ENCODE measurements around the gene F5. TPM values are rescaled to one million over a fixed set of nuclear protein-coding genes. Genes with fewer than 3 reads are reported as not detected.

Gene F5
- total and polyA plus RNA-seq, 2 of the 13 experiments (the other 11 are each of a cell fraction or from before 2014, with no cell fraction given) = 38.3 to 64.0 TPM

- TF ChIP-seq, protein P1, sequence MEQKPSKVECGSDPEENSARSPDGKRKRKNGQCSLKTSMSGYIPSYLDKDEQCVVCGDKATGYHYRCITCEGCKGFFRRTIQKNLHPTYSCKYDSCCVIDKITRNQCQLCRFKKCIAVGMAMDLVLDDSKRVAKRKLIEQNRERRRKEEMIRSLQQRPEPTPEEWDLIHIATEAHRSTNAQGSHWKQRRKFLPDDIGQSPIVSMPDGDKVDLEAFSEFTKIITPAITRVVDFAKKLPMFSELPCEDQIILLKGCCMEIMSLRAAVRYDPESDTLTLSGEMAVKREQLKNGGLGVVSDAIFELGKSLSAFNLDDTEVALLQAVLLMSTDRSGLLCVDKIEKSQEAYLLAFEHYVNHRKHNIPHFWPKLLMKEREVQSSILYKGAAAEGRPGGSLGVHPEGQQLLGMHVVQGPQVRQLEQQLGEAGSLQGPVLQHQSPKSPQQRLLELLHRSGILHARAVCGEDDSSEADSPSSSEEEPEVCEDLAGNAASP (CRISPR knock-in tag; IDR thresholded peaks at IDR 0.05; ENCODE audit: borderline replicate concordance) = peak; percentile 9; the same call in 1 of the 2 replicates
- TF ChIP-seq RERE (CRISPR knock-in tag; IDR thresholded peaks at IDR 0.05; ENCODE audit: low read depth) = no peak
- no peak for TF ChIP-seq CBX2 (IDR thresholded peaks at IDR 0.05; ENCODE audit: low read depth, low read length)
- no peak for TF ChIP-seq CBX2 (CRISPR knock-in tag; IDR thresholded peaks at IDR 0.05; ENCODE audit: low read depth)
- peak; percentile 57; the same call in 1 of the 2 replicates for TF ChIP-seq ZNF331 (CRISPR knock-in tag; IDR thresholded peaks at IDR 0.05)
- TF ChIP-seq HOXA5 (CRISPR knock-in tag; IDR thresholded peaks at IDR 0.05) = no peak
- no peak for TF ChIP-seq XBP1 (CRISPR knock-in tag; IDR thresholded peaks at IDR 0.05)
- peak; percentile 34; the same call in 1 of the 2 replicates for TF ChIP-seq TFDP1 (CRISPR knock-in tag; IDR thresholded peaks at IDR 0.05; ENCODE audit: borderline replicate concordance)
- TF ChIP-seq, protein P2, sequence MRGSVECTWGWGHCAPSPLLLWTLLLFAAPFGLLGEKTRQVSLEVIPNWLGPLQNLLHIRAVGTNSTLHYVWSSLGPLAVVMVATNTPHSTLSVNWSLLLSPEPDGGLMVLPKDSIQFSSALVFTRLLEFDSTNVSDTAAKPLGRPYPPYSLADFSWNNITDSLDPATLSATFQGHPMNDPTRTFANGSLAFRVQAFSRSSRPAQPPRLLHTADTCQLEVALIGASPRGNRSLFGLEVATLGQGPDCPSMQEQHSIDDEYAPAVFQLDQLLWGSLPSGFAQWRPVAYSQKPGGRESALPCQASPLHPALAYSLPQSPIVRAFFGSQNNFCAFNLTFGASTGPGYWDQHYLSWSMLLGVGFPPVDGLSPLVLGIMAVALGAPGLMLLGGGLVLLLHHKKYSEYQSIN (CRISPR knock-in tag; IDR thresholded peaks at IDR 0.05; ENCODE audit: borderline replicate concordance) = no peak
- TF ChIP-seq ZNF597 (CRISPR knock-in tag; IDR thresholded peaks at IDR 0.05) = no peak
- TF ChIP-seq KMT2A (CRISPR knock-in tag; IDR thresholded peaks at IDR 0.05) = peak; percentile 51; the same call in 1 of the 2 replicates
- TF ChIP-seq, protein P3, sequence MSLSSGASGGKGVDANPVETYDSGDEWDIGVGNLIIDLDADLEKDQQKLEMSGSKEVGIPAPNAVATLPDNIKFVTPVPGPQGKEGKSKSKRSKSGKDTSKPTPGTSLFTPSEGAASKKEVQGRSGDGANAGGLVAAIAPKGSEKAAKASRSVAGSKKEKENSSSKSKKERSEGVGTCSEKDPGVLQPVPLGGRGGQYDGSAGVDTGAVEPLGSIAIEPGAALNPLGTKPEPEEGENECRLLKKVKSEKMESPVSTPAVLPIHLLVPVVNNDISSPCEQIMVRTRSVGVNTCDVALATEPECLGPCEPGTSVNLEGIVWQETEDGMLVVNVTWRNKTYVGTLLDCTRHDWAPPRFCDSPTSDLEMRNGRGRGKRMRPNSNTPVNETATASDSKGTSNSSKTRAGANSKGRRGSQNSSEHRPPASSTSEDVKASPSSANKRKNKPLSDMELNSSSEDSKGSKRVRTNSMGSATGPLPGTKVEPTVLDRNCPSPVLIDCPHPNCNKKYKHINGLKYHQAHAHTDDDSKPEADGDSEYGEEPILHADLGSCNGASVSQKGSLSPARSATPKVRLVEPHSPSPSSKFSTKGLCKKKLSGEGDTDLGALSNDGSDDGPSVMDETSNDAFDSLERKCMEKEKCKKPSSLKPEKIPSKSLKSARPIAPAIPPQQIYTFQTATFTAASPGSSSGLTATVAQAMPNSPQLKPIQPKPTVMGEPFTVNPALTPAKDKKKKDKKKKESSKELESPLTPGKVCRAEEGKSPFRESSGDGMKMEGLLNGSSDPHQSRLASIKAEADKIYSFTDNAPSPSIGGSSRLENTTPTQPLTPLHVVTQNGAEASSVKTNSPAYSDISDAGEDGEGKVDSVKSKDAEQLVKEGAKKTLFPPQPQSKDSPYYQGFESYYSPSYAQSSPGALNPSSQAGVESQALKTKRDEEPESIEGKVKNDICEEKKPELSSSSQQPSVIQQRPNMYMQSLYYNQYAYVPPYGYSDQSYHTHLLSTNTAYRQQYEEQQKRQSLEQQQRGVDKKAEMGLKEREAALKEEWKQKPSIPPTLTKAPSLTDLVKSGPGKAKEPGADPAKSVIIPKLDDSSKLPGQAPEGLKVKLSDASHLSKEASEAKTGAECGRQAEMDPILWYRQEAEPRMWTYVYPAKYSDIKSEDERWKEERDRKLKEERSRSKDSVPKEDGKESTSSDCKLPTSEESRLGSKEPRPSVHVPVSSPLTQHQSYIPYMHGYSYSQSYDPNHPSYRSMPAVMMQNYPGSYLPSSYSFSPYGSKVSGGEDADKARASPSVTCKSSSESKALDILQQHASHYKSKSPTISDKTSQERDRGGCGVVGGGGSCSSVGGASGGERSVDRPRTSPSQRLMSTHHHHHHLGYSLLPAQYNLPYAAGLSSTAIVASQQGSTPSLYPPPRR (CRISPR knock-in tag; IDR thresholded peaks at IDR 0.05; ENCODE audit: borderline replicate concordance) = no peak
- TF ChIP-seq PHF21A (CRISPR knock-in tag; IDR thresholded peaks at IDR 0.05) = peak; percentile 74
These were observed 1.7 kb downstream of the F5 start (continued) for GRCh38 chr1:169584483-169585144.

Measured in HepG2 (cell line).